Esophagus squamous epithelium (tissue), 5 donors: ENCODE data around the gene GDPD5. TPM values are rescaled to one million over a fixed set of nuclear protein-coding genes. Genes with fewer than 3 reads are reported as not detected.

Experiments
- DNase-seq: peaks from one replicate; lab custom pipeline; 2025; lab: John Stamatoyannopoulos, UW
- H3K27ac ChIP-seq, 4 donors: fragments of 200-600 bp; sonication (generic); one replicate each; pipeline ENCODE4 v1.5.1; 2016 to 2019; ENCODE audit warnings: mild to moderate bottlenecking in 1 of 4
- H3K27me3 ChIP-seq, 4 donors: fragments of 200-600 bp; sonication (generic); 1 replicate in 3 of 4; 2 replicates in 1 of 4; pipeline versions ENCODE4 v1.5.1 to v1.6.0; 2017 to 2021; ENCODE audit warnings: antibody characterized with exemption in 1 of 4
- H3K36me3 ChIP-seq, 3 donors: fragments of 200-600 bp; sonication (generic); one replicate each; pipeline ENCODE4 v1.5.1; 2016 to 2019
- H3K4me1 ChIP-seq, 3 donors: fragments of 200-600 bp; sonication (generic); one replicate each; pipeline ENCODE4 v1.5.1; 2017 to 2019
- H3K4me3 ChIP-seq, 4 donors: fragments of 200-600 bp; sonication (generic); 1 replicate in 3 of 4; 2 replicates in 1 of 4; pipeline ENCODE4 v1.5.1; 2016 to 2019; ENCODE audit warnings: mild to moderate bottlenecking in 2 of 4, moderate library complexity in 1 of 4
- H3K9me3 ChIP-seq, 3 donors: fragments of 200-600 bp; sonication (generic); one replicate each; pipeline ENCODE4 v1.5.1; 2016 to 2019
- CTCF ChIP-seq, 6 experiments: fragments of 450-650 bp in 4 of 6; fragments of 200-600 bp in 2 of 6; sonication (generic) in 2 of 6; IDR thresholded peaks; one replicate each; pipeline ENCODE4 v1.5.1; 2016 to 2019; ENCODE audit warnings: antibody characterized with exemption in 6 of 6, mild to moderate bottlenecking in 4 of 6, moderate library complexity in 4 of 6
- POLR2A ChIP-seq, 4 donors: fragments of 450-650 bp; IDR thresholded peaks; one replicate each; pipeline ENCODE4 v1.6.1; 2017; ENCODE audit warnings: antibody characterized with exemption in 4 of 4, mild to moderate bottlenecking in 4 of 4, moderate library complexity in 3 of 4
- WGBS, 2 donors: methylation state at CpG; one replicate each; pipeline ENCODE4 v1.1.5; 2018; 5-methylcytosine and 5-hydroxymethylcytosine counted together
- intact Hi-C: fragments of 100-400 bp; cut with DNase I; formaldehyde crosslinking; loops from one replicate; pipeline ENCODE4 v1.15.0; 2022
- total RNA-seq, 4 donors: library from RNA; depleted of rRNA; stranded (reverse); fragments of >200 nt; gene quantifications; one replicate each; pipeline ENCODE4 v1.1.0, GENCODE V29; 2016
- donor health status: DM: yes; HTN: yes; CAD: no.

GDPD5 gene
- total RNA-seq, 4 donors from 2014 or later: 0.57 to 2.3 (median 1.6) TPM

- no peak overlapping the region for H3K27ac ChIP-seq
- H3K27me3 ChIP-seq: no peaks in the 10 kb centered on the region
- H3K4me1 ChIP-seq: peaks cover 0 to 27% (median 5%) of the 10 kb centered on the region in 3 donors
- no peak for DNase-seq
- WGBS, 2 donors: 81 to 84% methylated on average over 6 of the region's 6 CpGs
- TF ChIP-seq CTCF (IDR thresholded peaks at IDR 0.05) (no peak), POLR2A (IDR thresholded peaks at IDR 0.05) (no peak)
- H3K36me3 ChIP-seq: no peaks in the 10 kb centered on the region
- H3K9me3 ChIP-seq: no peaks in the 10 kb centered on the region
- H3K4me3 ChIP-seq: no peak overlapping the region
- intact Hi-C loops: no loop called here
Measured at GRCh38 chr11:75496305-75496752, 29.4 kb downstream of the GDPD5 start.

GRCh38 chr11:75495749-75496304, 29.9 kb downstream of the GDPD5 start:
- Histone ChIP-seq H3K36me3 (no peaks in the 10 kb centered on the region), H3K4me1 (peaks cover 0 to 27% (median 5%) of the 10 kb centered on the region in 3 donors), H3K4me3 (no peak overlapping the region), H3K27ac (no peak overlapping the region), H3K27me3 (no peaks in the 10 kb centered on the region), H3K9me3 (no peaks in the 10 kb centered on the region)
- intact Hi-C loops: no loop called here
- WGBS, 2 donors: 92% methylated on average over 4 of the region's 4 CpGs; no CpG with 5 or more reads in 1 of the 2 donors
- TF ChIP-seq CTCF (IDR thresholded peaks at IDR 0.05) (no peak), POLR2A (IDR thresholded peaks at IDR 0.05) (no peak)
- DNase-seq: no peak

GRCh38 chr11:75493626-75494025, 32.1 kb downstream of the GDPD5 start:
- no peak overlapping the region for H3K27ac ChIP-seq
- TF ChIP-seq POLR2A (IDR thresholded peaks at IDR 0.05): no peak
- no peak for TF ChIP-seq CTCF (IDR thresholded peaks at IDR 0.05)
- no peaks in the 10 kb centered on the region for H3K36me3 ChIP-seq
- 80 to 84% methylated on average over 3 of the region's 3 CpGs for WGBS, 2 donors
- peaks cover 0 to 9% (median 0%) of the 10 kb centered on the region in 3 donors for H3K4me1 ChIP-seq
- no peaks in the 10 kb centered on the region for H3K9me3 ChIP-seq
- no peak overlapping the region for H3K4me3 ChIP-seq
- intact Hi-C loops: no loop called here
- H3K27me3 ChIP-seq: no peaks in the 10 kb centered on the region
- no peak for DNase-seq

- intact Hi-C loops: no loop called here
- TF ChIP-seq CTCF (IDR thresholded peaks at IDR 0.05): no peak
- no peak for TF ChIP-seq POLR2A (IDR thresholded peaks at IDR 0.05)
- 46 to 51% methylated on average over 5 to 6 of the region's 6 CpGs for WGBS, 2 donors
- no peaks in the 10 kb centered on the region for H3K9me3 ChIP-seq
- DNase-seq: no peak
- H3K4me3 ChIP-seq: no peak overlapping the region
- no peak overlapping the region for H3K27ac ChIP-seq
- H3K27me3 ChIP-seq: no peaks in the 10 kb centered on the region
- no peaks in the 10 kb centered on the region for H3K36me3 ChIP-seq
- peaks cover 0 to 6% (median 0%) of the 10 kb centered on the region in 3 donors for H3K4me1 ChIP-seq
Measured at GRCh38 chr11:75492181-75492820, 33.4 kb downstream of the GDPD5 start.

GRCh38 chr11:75491465-75491864, 34.3 kb downstream of the GDPD5 start:
- WGBS, 2 donors: 100% methylated on average over 2 of the region's 2 CpGs
- DNase-seq: no peak
- H3K27me3 ChIP-seq: no peaks in the 10 kb centered on the region
- H3K9me3 ChIP-seq: no peaks in the 10 kb centered on the region
- intact Hi-C loops: no loop called here
- peaks cover 0 to 6% (median 0%) of the 10 kb centered on the region in 3 donors for H3K4me1 ChIP-seq
- no peaks in the 10 kb centered on the region for H3K36me3 ChIP-seq
- no peak overlapping the region for H3K27ac ChIP-seq
- H3K4me3 ChIP-seq: no peak overlapping the region
- TF ChIP-seq POLR2A (IDR thresholded peaks at IDR 0.05) (no peak), CTCF (IDR thresholded peaks at IDR 0.05) (no peak)
